ENCODE results near the gene TTC6. TPM values are rescaled to one million over a fixed set of nuclear protein-coding genes. Genes with fewer than 3 reads are reported as not detected.

The TTC6 gene
- polyA plus RNA-seq, 1 donor from 2014 or later = not detected

DNA sequence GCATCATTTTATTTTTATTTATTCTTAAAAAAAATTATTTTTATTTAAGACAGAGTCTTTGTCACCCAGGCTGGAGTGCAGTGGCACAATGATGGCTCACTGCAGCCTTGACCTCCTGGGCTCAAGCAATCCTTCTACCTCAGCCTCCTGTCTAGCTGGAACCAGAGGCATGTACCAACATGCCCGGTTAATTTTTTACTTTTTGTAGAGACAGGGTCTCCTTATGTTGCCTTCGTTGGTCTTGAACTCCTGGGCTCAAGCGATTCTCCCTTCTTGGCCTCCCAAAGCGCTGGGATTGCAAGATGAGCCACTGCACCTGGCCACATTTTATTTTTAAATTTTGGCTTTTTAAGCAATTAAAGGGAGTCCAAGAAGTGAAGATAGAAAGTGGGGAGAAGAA is 21.4 kb downstream of the TTC6 start:
- Histone ChIP-seq H3K4me2 (ENCODE audit: low read length) (no peak overlapping the region), H3K36me3 (ENCODE audit: insufficient read depth, low read length) (no peaks in the 10 kb centered on the region), H3F3A (ENCODE audit: insufficient read depth, low read length, poor library complexity, severe bottlenecking) (no peaks in the 10 kb centered on the region), H3K9ac (ENCODE audit: low read length) (no peak overlapping the region), H3K27me3 (ENCODE audit: insufficient read depth, low read depth, low read length) (peaks cover 8% of the 10 kb centered on the region), H3K4me3 (ENCODE audit: low read length) (no peak overlapping the region), H3K27ac (ENCODE audit: low read length) (no peak overlapping the region), H3K9me2 (ENCODE audit: insufficient read depth, low read length) (no peaks in the 10 kb centered on the region), H4K20me1 (ENCODE audit: insufficient read depth) (no peaks in the 10 kb centered on the region), H2AFZ (ENCODE audit: low read depth, low read length) (no peak overlapping the region), H3K79me2 (replicated peaks; ENCODE audit: insufficient read depth, low read length) (no peaks in the 10 kb centered on the region), H3K9me3 (ENCODE audit: low read length) (peaks cover 4% of the 10 kb centered on the region)
- TF ChIP-seq SMC3 (conservative IDR thresholded peaks at IDR 0.05; ENCODE audit: poor library complexity) = no peak

DNA sequence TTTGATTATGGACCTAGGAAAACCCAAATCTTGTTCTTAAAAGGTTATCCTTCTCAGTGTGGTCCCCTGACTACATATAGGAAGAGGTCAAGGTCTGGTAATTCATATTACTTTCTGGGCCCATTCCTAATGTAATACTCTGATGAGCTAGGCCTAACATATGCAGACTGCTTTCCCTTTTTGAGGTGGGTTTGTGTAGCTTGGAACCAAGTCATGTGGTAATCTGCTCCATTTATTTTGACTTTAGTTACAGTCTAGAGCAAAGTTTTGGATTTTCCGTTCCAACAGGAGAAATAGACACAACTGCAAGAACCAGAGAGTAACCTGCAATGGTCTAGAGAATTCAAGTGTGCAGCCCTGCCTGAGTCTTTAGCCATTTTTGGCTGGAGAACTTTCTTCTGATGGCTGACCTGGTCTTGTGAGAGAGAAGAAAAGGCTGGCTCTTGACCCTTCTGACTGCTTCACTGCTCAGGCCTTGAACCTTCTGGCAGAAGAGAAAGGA is 22.5 kb downstream of the TTC6 start:
- Histone ChIP-seq H2AFZ (ENCODE audit: low read depth, low read length) (no peak overlapping the region), H3K27me3 (ENCODE audit: insufficient read depth, low read depth, low read length) (peaks cover 18% of the 10 kb centered on the region), H3K4me2 (ENCODE audit: low read length) (no peak overlapping the region), H4K20me1 (ENCODE audit: insufficient read depth) (no peaks in the 10 kb centered on the region), H3K9me2 (ENCODE audit: insufficient read depth, low read length) (no peaks in the 10 kb centered on the region), H3K79me2 (replicated peaks; ENCODE audit: insufficient read depth, low read length) (no peaks in the 10 kb centered on the region), H3K27ac (ENCODE audit: low read length) (no peak overlapping the region), H3F3A (ENCODE audit: insufficient read depth, low read length, poor library complexity, severe bottlenecking) (no peaks in the 10 kb centered on the region), H3K9ac (ENCODE audit: low read length) (no peak overlapping the region), H3K9me3 (ENCODE audit: low read length) (peaks cover 4% of the 10 kb centered on the region), H3K36me3 (ENCODE audit: insufficient read depth, low read length) (no peaks in the 10 kb centered on the region), H3K4me3 (ENCODE audit: low read length) (no peak overlapping the region)
- no peak for TF ChIP-seq SMC3 (conservative IDR thresholded peaks at IDR 0.05; ENCODE audit: poor library complexity)
- TF ChIP-seq CTCF (IDR thresholded peaks at IDR 0.05; ENCODE audit: poor library complexity, severe bottlenecking) = no peak

DNA sequence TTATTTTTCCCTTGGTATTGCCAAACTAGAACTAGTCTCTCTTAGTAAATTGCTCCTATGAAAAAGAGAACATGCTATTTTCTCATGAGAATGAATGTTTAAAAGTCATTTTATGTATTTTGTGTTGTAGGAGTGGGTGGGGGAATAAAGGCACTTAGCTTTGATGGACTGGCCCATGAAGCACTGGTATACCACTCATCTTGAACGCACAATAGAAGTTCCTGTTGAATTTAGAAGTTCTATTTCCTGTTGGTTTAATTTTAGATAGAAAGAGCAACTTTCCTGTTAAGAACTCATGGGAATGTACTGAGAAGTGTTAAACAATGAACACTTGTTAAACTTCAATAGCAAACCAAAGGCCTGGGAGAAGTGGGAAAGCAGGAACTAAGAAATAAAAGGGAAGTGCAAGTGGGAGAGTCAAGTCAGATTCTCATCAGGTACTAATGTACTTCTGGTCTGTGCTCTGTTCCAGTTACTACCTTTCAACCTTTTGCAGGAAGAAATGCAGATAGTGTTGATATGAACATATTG is 23.1 kb downstream of the TTC6 start:
- no peak overlapping the region for H3K27ac ChIP-seq (ENCODE audit: low read length)
- H3K4me3 ChIP-seq (ENCODE audit: low read length) = no peak overlapping the region

More for the DNA sequence above, 23.1 kb downstream of the TTC6 start:
- TF ChIP-seq SMC3 (conservative IDR thresholded peaks at IDR 0.05; ENCODE audit: poor library complexity) (no peak), TAF1 (IDR thresholded peaks at IDR 0.05; ENCODE audit: low read depth) (no peak), CTCF (IDR thresholded peaks at IDR 0.05; ENCODE audit: poor library complexity, severe bottlenecking) (no peak), REST (IDR thresholded peaks at IDR 0.05; ENCODE audit: borderline replicate concordance) (no peak), POLR2AphosphoS5 (IDR thresholded peaks at IDR 0.05) (no peak), MXI1 (conservative IDR thresholded peaks at IDR 0.05; ENCODE audit: poor library complexity, severe bottlenecking) (no peak), RAD21 (conservative IDR thresholded peaks at IDR 0.05) (no peak), EP300 (conservative IDR thresholded peaks at IDR 0.05; ENCODE audit: poor library complexity, severe bottlenecking) (no peak), EZH2 (IDR thresholded peaks at IDR 0.05; ENCODE audit: borderline replicate concordance, insufficient read depth, low read length, poor library complexity, severe bottlenecking) (no peak)
- Histone ChIP-seq H3K79me2 (replicated peaks; ENCODE audit: insufficient read depth, low read length) (no peaks in the 10 kb centered on the region), H3K4me2 (ENCODE audit: low read length) (no peak overlapping the region), H3K9me3 (ENCODE audit: low read length) (peaks cover 4% of the 10 kb centered on the region), H2AFZ (ENCODE audit: low read depth, low read length) (no peak overlapping the region), H3F3A (ENCODE audit: insufficient read depth, low read length, poor library complexity, severe bottlenecking) (no peaks in the 10 kb centered on the region), H3K27me3 (ENCODE audit: insufficient read depth, low read depth, low read length) (peaks cover 25% of the 10 kb centered on the region), H4K20me1 (ENCODE audit: insufficient read depth) (no peaks in the 10 kb centered on the region), H3K9me2 (ENCODE audit: insufficient read depth, low read length) (no peaks in the 10 kb centered on the region), H3K36me3 (ENCODE audit: insufficient read depth, low read length) (no peaks in the 10 kb centered on the region), H3K9ac (ENCODE audit: low read length) (no peak overlapping the region)

Data from neural cell (in vitro differentiated cells).